HFF-Myc (cell line): ENCODE data around the gene AP4M1.

Source experiments
- DNase-seq: peaks from one replicate; pipeline ENCODE4 v3.0.0-alpha.2; 2011; ENCODE audit warnings: low read depth; ENCODE audit errors: extremely low read depth
- H3K4me3 ChIP-seq: replicated peaks from 2 replicates; pipeline ENCODE4 v1.5.1; 2011; ENCODE audit warnings: low read depth, mild to moderate bottlenecking, control low read depth, low read length
- TF ChIP-seq, protein P1 (sequence below): IDR thresholded peaks from 2 replicates; pipeline ENCODE4 v1.5.1; 2012; ENCODE audit warnings: mild to moderate bottlenecking, low read depth, low read length, control low read depth; ENCODE audit errors: missing control alignments

Gene AP4M1

DNA sequence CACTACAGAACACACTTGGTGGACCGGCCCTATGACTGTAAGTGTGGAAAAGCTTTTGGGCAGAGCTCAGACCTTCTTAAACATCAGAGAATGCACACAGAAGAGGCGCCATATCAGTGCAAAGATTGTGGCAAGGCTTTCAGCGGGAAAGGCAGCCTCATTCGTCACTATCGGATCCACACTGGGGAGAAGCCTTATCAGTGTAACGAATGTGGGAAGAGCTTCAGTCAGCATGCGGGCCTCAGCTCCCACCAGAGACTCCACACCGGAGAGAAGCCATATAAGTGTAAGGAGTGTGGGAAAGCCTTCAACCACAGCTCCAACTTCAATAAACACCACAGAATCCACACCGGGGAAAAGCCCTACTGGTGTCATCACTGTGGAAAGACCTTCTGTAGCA, 37.3 kb upstream of the AP4M1 start:
- no peak overlapping the region for H3K4me3 ChIP-seq
- TF ChIP-seq, protein P1, sequence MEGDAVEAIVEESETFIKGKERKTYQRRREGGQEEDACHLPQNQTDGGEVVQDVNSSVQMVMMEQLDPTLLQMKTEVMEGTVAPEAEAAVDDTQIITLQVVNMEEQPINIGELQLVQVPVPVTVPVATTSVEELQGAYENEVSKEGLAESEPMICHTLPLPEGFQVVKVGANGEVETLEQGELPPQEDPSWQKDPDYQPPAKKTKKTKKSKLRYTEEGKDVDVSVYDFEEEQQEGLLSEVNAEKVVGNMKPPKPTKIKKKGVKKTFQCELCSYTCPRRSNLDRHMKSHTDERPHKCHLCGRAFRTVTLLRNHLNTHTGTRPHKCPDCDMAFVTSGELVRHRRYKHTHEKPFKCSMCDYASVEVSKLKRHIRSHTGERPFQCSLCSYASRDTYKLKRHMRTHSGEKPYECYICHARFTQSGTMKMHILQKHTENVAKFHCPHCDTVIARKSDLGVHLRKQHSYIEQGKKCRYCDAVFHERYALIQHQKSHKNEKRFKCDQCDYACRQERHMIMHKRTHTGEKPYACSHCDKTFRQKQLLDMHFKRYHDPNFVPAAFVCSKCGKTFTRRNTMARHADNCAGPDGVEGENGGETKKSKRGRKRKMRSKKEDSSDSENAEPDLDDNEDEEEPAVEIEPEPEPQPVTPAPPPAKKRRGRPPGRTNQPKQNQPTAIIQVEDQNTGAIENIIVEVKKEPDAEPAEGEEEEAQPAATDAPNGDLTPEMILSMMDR, result no peak
- DNase-seq, result no peak

GRCh38 chr7:100065452-100066186, 35.8 kb upstream of the AP4M1 start:
- TF ChIP-seq, protein P1, result no peak

GRCh38 chr7:100066953-100067352, 34.5 kb upstream of the AP4M1 start:
- no peak overlapping the region for H3K4me3 ChIP-seq
- TF ChIP-seq, protein P1, result no peak
- no peak for DNase-seq

More at GRCh38 chr7:100065452-100066186, 35.8 kb upstream of the AP4M1 start:
- DNase-seq, result no peak
- no peak overlapping the region for H3K4me3 ChIP-seq

- no peak overlapping the region for H3K4me3 ChIP-seq
- no peak for DNase-seq
- TF ChIP-seq, protein P1, result no peak
These were observed 31.5 kb upstream of the AP4M1 start for GRCh38 chr7:100069991-100070390.

- DNase-seq, result no peak
- no peak overlapping the region for H3K4me3 ChIP-seq
- TF ChIP-seq, protein P1, result no peak
These were observed 30.3 kb upstream of the AP4M1 start for GRCh38 chr7:100071018-100071723.

DNA sequence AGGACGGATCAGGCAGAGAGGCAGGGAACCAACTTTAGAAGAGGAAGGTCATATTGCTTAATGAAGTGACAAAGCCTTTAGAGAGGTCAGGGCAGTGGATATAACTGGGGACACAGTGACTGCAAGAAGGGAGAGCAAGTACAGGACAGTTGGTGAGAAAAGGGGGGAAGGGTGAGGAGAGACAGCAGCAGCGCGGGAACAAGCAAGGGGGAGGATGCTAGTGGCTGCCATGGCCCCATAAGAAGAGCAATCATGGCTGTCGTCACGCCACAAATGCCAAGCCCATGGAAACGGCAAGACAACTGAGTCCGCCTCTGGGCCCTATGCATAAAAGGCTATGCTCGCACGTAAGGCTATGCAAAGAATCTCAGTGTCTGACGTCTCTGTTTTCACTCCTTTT, 29.0 kb upstream of the AP4M1 start:
- TF ChIP-seq, protein P1, result no peak

More for the DNA sequence above, 29.0 kb upstream of the AP4M1 start:
- no peak overlapping the region for H3K4me3 ChIP-seq
- no peak for DNase-seq
